ENCODE measurements around the gene WIF1. TPM values are rescaled to one million over a fixed set of nuclear protein-coding genes. Genes with fewer than 3 reads are reported as not detected.

WIF1 gene
- total and polyA plus RNA-seq, 10 of the 15 experiments (the other 5 are each of a cell fraction or from before 2014, with no cell fraction given): 0.04 to 0.05 (median 0.05) TPM; not detected in 7

DNA sequence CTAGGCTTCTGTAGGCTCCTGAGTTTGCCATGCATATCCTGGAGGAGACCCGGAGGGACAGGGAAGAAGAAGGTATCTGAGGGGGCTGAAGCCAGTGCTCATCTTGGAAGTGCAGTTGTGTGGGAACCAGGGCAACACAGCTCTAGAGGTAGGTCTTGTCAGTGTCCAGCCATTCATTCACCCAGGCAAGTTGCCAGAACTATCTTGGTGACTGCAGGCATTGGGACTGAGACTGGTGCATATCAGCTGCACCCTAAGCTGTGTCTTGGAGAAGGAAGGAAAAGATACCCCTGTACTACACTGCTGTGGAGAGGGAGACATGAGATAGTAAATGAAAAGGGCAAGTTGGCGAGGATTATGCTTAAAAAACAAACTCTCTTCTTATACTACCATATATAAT is 4.9 kb upstream of the WIF1 start:
- Histone ChIP-seq H3K4me2 (ENCODE audit: control insufficient read depth, insufficient read depth) (no peak overlapping the region), H3K79me2 (ENCODE audit: control insufficient read depth, insufficient read depth, low read length) (no peaks in the 10 kb centered on the region), H4K20me1 (ENCODE audit: control insufficient read depth, insufficient read depth) (no peaks in the 10 kb centered on the region), H3K9ac (ENCODE audit: control insufficient read depth, insufficient read depth, low read length) (no peak overlapping the region), H3K9me3 (replicated peaks; ENCODE audit: control insufficient read depth, insufficient read depth, low read length) (no peaks in the 10 kb centered on the region), H3K36me3 (ENCODE audit: control insufficient read depth in 2 of 2, insufficient read depth in 2 of 2, low read length in 1 of 2) (no peaks in the 10 kb centered on the region), H3K27me3 (replicated peaks in 1 of 2; ENCODE audit: control insufficient read depth in 2 of 2, insufficient read depth in 2 of 2, low read length in 1 of 2) (peaks cover under 1 to 2% of the 10 kb centered on the region in 2 experiments; a peak in 2 of 4 replicates), H3K27ac (ENCODE audit: control insufficient read depth, insufficient read depth) (no peak overlapping the region), H2AFZ (ENCODE audit: control insufficient read depth, low read depth, low read length) (no peak overlapping the region), H3K4me1 (ENCODE audit: control insufficient read depth, insufficient read depth, low read length) (no peaks in the 10 kb centered on the region; the same call in 1 of the 2 replicates), H3K4me3 (no peak overlapping the region)
- TF ChIP-seq CBFB (IDR thresholded peaks at IDR 0.05; ENCODE audit: low read depth): no peak
- no peak for TF ChIP-seq CBX5 (IDR thresholded peaks at IDR 0.05; ENCODE audit: low read depth)
- TF ChIP-seq EZH2 (IDR thresholded peaks at IDR 0.05; ENCODE audit: borderline replicate concordance, control insufficient read depth, low read depth, low read length): no peak
- TF ChIP-seq KLF5 (IDR thresholded peaks at IDR 0.05; ENCODE audit: partially characterized antibody): no peak
- no peak for TF ChIP-seq ZNF622 (IDR thresholded peaks at IDR 0.05)
- TF ChIP-seq ELK1 (IDR thresholded peaks at IDR 0.05; ENCODE audit: low read depth, low read length): no peak
- no peak for TF ChIP-seq GABPA (IDR thresholded peaks at IDR 0.05; ENCODE audit: low read depth)
- TF ChIP-seq, protein P1, sequence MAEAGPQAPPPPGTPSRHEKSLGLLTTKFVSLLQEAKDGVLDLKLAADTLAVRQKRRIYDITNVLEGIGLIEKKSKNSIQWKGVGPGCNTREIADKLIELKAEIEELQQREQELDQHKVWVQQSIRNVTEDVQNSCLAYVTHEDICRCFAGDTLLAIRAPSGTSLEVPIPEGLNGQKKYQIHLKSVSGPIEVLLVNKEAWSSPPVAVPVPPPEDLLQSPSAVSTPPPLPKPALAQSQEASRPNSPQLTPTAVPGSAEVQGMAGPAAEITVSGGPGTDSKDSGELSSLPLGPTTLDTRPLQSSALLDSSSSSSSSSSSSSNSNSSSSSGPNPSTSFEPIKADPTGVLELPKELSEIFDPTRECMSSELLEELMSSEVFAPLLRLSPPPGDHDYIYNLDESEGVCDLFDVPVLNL (IDR thresholded peaks at IDR 0.05; ENCODE audit: low read depth, low read length): no peak
- TF ChIP-seq, protein P2, sequence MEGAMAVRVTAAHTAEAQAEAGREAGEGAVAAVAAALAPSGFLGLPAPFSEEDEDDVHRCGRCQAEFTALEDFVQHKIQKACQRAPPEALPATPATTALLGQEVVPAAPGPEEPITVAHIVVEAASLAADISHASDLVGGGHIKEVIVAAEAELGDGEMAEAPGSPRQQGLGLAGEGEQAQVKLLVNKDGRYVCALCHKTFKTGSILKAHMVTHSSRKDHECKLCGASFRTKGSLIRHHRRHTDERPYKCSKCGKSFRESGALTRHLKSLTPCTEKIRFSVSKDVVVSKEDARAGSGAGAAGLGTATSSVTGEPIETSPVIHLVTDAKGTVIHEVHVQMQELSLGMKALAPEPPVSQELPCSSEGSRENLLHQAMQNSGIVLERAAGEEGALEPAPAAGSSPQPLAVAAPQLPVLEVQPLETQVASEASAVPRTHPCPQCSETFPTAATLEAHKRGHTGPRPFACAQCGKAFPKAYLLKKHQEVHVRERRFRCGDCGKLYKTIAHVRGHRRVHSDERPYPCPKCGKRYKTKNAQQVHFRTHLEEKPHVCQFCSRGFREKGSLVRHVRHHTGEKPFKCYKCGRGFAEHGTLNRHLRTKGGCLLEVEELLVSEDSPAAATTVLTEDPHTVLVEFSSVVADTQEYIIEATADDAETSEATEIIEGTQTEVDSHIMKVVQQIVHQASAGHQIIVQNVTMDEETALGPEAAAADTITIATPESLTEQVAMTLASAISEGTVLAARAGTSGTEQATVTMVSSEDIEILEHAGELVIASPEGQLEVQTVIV (IDR thresholded peaks at IDR 0.05; ENCODE audit: borderline replicate concordance, partially characterized antibody): no peak
- TF ChIP-seq SUZ12 (IDR thresholded peaks at IDR 0.05; ENCODE audit: unreplicated experiment): no peak
- TF ChIP-seq, protein P3, sequence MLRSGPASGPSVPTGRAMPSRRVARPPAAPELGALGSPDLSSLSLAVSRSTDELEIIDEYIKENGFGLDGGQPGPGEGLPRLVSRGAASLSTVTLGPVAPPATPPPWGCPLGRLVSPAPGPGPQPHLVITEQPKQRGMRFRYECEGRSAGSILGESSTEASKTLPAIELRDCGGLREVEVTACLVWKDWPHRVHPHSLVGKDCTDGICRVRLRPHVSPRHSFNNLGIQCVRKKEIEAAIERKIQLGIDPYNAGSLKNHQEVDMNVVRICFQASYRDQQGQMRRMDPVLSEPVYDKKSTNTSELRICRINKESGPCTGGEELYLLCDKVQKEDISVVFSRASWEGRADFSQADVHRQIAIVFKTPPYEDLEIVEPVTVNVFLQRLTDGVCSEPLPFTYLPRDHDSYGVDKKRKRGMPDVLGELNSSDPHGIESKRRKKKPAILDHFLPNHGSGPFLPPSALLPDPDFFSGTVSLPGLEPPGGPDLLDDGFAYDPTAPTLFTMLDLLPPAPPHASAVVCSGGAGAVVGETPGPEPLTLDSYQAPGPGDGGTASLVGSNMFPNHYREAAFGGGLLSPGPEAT (IDR thresholded peaks at IDR 0.05; ENCODE audit: low read depth): no peak
- in situ Hi-C loops (cut with MboI): no loop called here
- BruUV-seq (replicated peaks): no TSS peak
- 40% methylated on average over 2 of the region's 2 CpGs for WGBS (ENCODE audit: insufficient coverage, insufficient replicate concordance, low lambda C conversion rate, missing lambda C conversion rate)
- DNase-seq (ENCODE audit: low read depth, low spot score) (no peak), ATAC-seq (no peak), FAIRE-seq (no peak)
- intact Hi-C loops (cut with micrococcal nuclease; ENCODE audit: unreplicated experiment): no loop called here
- ChIA-PET CTCF (interaction anchor here (0.6 to 2.0 kb wide), 8 partner anchors 14 to 330 kb away, joined by 3 to 17 read pairs (median 5); no protein-coding TSS in a partner anchor), RAD21 (ENCODE audit: unreplicated experiment) (interaction anchor here (0.8 to 2.2 kb wide), 5 partner anchors 47 to 324 kb away, joined by 3 to 17 read pairs (median 4); no protein-coding TSS in a partner anchor), SMC1A (ENCODE audit: uncharacterized antibody, unreplicated experiment) (interaction anchor here (1.2 to 6.5 kb wide), 5 partner anchors 8 to 324 kb away, joined by 3 to 57 read pairs (median 6); no protein-coding TSS in a partner anchor), POLR2A (interaction anchor here (1.1 kb wide), 1 partner anchor 43 kb away, joined by 4 read pairs; no protein-coding TSS in a partner anchor)
